Measurements from ENCODE around the gene MRPL49. TPM values are rescaled to one million over a fixed set of nuclear protein-coding genes. Genes with fewer than 3 reads are reported as not detected.

MRPL49 gene
- total and polyA plus RNA-seq, 2 of the 8 experiments (the other 6 are each of a cell fraction or from before 2014, with no cell fraction given): 54.0 to 84.8 TPM

DNA sequence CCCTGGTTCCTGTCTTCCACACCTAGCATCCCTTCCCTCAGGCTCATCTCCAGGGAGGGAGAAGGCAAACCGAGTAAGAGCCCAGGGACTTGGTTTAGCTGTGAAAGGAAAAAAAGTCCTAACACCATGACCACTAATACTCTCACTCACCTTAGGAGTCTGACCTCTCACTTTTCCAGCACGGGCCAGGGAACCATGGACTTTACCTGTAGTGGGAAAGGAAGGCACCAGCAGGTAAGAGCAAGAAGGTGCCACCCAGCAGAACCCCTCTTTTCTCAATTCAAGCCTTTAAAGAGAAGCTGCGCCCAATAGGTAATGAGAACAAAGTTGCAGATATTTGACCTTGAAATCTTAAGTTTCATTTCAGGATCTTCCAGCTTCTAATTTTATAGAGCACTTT, 1.3 kb upstream of the MRPL49 start (continued):
- TF ChIP-seq, protein P1, sequence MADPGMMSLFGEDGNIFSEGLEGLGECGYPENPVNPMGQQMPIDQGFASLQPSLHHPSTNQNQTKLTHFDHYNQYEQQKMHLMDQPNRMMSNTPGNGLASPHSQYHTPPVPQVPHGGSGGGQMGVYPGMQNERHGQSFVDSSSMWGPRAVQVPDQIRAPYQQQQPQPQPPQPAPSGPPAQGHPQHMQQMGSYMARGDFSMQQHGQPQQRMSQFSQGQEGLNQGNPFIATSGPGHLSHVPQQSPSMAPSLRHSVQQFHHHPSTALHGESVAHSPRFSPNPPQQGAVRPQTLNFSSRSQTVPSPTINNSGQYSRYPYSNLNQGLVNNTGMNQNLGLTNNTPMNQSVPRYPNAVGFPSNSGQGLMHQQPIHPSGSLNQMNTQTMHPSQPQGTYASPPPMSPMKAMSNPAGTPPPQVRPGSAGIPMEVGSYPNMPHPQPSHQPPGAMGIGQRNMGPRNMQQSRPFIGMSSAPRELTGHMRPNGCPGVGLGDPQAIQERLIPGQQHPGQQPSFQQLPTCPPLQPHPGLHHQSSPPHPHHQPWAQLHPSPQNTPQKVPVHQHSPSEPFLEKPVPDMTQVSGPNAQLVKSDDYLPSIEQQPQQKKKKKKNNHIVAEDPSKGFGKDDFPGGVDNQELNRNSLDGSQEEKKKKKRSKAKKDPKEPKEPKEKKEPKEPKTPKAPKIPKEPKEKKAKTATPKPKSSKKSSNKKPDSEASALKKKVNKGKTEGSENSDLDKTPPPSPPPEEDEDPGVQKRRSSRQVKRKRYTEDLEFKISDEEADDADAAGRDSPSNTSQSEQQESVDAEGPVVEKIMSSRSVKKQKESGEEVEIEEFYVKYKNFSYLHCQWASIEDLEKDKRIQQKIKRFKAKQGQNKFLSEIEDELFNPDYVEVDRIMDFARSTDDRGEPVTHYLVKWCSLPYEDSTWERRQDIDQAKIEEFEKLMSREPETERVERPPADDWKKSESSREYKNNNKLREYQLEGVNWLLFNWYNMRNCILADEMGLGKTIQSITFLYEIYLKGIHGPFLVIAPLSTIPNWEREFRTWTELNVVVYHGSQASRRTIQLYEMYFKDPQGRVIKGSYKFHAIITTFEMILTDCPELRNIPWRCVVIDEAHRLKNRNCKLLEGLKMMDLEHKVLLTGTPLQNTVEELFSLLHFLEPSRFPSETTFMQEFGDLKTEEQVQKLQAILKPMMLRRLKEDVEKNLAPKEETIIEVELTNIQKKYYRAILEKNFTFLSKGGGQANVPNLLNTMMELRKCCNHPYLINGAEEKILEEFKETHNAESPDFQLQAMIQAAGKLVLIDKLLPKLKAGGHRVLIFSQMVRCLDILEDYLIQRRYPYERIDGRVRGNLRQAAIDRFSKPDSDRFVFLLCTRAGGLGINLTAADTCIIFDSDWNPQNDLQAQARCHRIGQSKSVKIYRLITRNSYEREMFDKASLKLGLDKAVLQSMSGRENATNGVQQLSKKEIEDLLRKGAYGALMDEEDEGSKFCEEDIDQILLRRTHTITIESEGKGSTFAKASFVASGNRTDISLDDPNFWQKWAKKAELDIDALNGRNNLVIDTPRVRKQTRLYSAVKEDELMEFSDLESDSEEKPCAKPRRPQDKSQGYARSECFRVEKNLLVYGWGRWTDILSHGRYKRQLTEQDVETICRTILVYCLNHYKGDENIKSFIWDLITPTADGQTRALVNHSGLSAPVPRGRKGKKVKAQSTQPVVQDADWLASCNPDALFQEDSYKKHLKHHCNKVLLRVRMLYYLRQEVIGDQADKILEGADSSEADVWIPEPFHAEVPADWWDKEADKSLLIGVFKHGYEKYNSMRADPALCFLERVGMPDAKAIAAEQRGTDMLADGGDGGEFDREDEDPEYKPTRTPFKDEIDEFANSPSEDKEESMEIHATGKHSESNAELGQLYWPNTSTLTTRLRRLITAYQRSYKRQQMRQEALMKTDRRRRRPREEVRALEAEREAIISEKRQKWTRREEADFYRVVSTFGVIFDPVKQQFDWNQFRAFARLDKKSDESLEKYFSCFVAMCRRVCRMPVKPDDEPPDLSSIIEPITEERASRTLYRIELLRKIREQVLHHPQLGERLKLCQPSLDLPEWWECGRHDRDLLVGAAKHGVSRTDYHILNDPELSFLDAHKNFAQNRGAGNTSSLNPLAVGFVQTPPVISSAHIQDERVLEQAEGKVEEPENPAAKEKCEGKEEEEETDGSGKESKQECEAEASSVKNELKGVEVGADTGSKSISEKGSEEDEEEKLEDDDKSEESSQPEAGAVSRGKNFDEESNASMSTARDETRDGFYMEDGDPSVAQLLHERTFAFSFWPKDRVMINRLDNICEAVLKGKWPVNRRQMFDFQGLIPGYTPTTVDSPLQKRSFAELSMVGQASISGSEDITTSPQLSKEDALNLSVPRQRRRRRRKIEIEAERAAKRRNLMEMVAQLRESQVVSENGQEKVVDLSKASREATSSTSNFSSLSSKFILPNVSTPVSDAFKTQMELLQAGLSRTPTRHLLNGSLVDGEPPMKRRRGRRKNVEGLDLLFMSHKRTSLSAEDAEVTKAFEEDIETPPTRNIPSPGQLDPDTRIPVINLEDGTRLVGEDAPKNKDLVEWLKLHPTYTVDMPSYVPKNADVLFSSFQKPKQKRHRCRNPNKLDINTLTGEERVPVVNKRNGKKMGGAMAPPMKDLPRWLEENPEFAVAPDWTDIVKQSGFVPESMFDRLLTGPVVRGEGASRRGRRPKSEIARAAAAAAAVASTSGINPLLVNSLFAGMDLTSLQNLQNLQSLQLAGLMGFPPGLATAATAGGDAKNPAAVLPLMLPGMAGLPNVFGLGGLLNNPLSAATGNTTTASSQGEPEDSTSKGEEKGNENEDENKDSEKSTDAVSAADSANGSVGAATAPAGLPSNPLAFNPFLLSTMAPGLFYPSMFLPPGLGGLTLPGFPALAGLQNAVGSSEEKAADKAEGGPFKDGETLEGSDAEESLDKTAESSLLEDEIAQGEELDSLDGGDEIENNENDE (IDR thresholded peaks at IDR 0.05; ENCODE audit: insufficient replicate concordance, low read length): no peak
- TF ChIP-seq TCF12 (IDR thresholded peaks at IDR 0.05; ENCODE audit: low read depth, low read length) (no peak), CREB1 (IDR thresholded peaks at IDR 0.05) (no peak), CBX8 (IDR thresholded peaks at IDR 0.05; ENCODE audit: borderline replicate concordance, low read depth, low read length) (no peak), SUZ12 (IDR thresholded peaks at IDR 0.05; ENCODE audit: low read length) (no peak), TAF1 (IDR thresholded peaks at IDR 0.05; ENCODE audit: low read depth, low read length) (no peak), HDAC6 (IDR thresholded peaks at IDR 0.05; ENCODE audit: low read depth, low read length) (no peak), RFX5 (IDR thresholded peaks at IDR 0.05; ENCODE audit: borderline replicate concordance, low read depth, low read length) (no peak), RXRA (IDR thresholded peaks at IDR 0.05; ENCODE audit: insufficient read depth, low read depth, low read length) (no peak)
- TF ChIP-seq, protein P2, sequence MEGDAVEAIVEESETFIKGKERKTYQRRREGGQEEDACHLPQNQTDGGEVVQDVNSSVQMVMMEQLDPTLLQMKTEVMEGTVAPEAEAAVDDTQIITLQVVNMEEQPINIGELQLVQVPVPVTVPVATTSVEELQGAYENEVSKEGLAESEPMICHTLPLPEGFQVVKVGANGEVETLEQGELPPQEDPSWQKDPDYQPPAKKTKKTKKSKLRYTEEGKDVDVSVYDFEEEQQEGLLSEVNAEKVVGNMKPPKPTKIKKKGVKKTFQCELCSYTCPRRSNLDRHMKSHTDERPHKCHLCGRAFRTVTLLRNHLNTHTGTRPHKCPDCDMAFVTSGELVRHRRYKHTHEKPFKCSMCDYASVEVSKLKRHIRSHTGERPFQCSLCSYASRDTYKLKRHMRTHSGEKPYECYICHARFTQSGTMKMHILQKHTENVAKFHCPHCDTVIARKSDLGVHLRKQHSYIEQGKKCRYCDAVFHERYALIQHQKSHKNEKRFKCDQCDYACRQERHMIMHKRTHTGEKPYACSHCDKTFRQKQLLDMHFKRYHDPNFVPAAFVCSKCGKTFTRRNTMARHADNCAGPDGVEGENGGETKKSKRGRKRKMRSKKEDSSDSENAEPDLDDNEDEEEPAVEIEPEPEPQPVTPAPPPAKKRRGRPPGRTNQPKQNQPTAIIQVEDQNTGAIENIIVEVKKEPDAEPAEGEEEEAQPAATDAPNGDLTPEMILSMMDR (IDR thresholded peaks at IDR 0.05; ENCODE audit: control extremely low read depth in 1 of 3, insufficient read depth in 1 of 3, low read depth in 1 of 3, low read length in 3 of 3): no peak

Data from H1 (cell line).